IPS-18a (cell line): Measurements from ENCODE around the gene CDC37L1.
"Not testable (repeated sequence)": the region's sequence is repeated elsewhere in the genome, so short reads cannot be mapped to it uniquely, and the experiment has no call there.

Source experiments
- H3K27ac ChIP-seq: one replicate; pipeline ENCODE4 v1.5.1; 2013; ENCODE audit warnings: low read length
- H3K27me3 ChIP-seq: one replicate; pipeline ENCODE4 v1.6.1; 2013; ENCODE audit warnings: mild to moderate bottlenecking, low read length; ENCODE audit not compliant: control insufficient read depth, insufficient read depth
- H3K36me3 ChIP-seq: one replicate; pipeline ENCODE4 v1.6.1; 2013; ENCODE audit warnings: low read depth, low read length; ENCODE audit not compliant: control insufficient read depth
- H3K4me1 ChIP-seq: one replicate; pipeline ENCODE4 v1.6.1; 2013; ENCODE audit warnings: low read depth, low read length; ENCODE audit not compliant: control insufficient read depth
- H3K4me3 ChIP-seq: one replicate; pipeline ENCODE4 v1.5.1; 2013; ENCODE audit warnings: low read length
- H3K9ac ChIP-seq: one replicate; pipeline ENCODE4 v1.6.1; 2013; ENCODE audit warnings: mild to moderate bottlenecking, low read length, moderate library complexity
- H3K9me3 ChIP-seq: one replicate; pipeline ENCODE4 v1.6.1; 2013; ENCODE audit warnings: low read depth, low read length; ENCODE audit not compliant: control insufficient read depth

The CDC37L1 gene

GRCh38 chr9:4679268-4680172 lies at the start of gene CDC37L1:
Gene CDC37L1, plus strand, starts transcription at chr9:4679569. Its CDS starts 199 bp downstream, at chr9:4679768.
- H3K4me3 ChIP-seq, result peak within 1 kb of the TSS; percentile 84

GRCh38 chr9:4630836-4631235 lies 48.5 kb upstream of the CDC37L1 start:
- Histone ChIP-seq H3K9me3 (no peaks in the 10 kb centered on the region), H3K36me3 (no peaks in the 10 kb centered on the region), H3K4me1 (peaks cover 7% of the 10 kb centered on the region), H3K4me3 (no peak overlapping the region), H3K9ac (no peak overlapping the region), H3K27ac (no peak overlapping the region), H3K27me3 (no peaks in the 10 kb centered on the region)

More at GRCh38 chr9:4679268-4680172, at the start of gene CDC37L1:
- H3K27ac ChIP-seq, result peak within 1 kb of the TSS; percentile 92
- H3K9me3 ChIP-seq, result no peaks in the 10 kb centered on the region
- peak within 1 kb of the TSS; percentile 94 for H3K9ac ChIP-seq
- H3K36me3 ChIP-seq, result peaks cover under 1% of the 10 kb centered on the region
- H3K4me1 ChIP-seq, result peaks cover 16% of the 10 kb centered on the region
- no peaks in the 10 kb centered on the region for H3K27me3 ChIP-seq

GRCh38 chr9:4638968-4639367 lies 40.4 kb upstream of the CDC37L1 start:
- H3K9ac ChIP-seq, result no peak overlapping the region
- H3K4me1 ChIP-seq, result peaks cover 4% of the 10 kb centered on the region
- no peaks in the 10 kb centered on the region for H3K27me3 ChIP-seq
- H3K9me3 ChIP-seq, result no peaks in the 10 kb centered on the region
- H3K36me3 ChIP-seq, result no peaks in the 10 kb centered on the region
- no peak overlapping the region for H3K27ac ChIP-seq
- H3K4me3 ChIP-seq, result no peak overlapping the region

GRCh38 chr9:4639420-4639819 lies 39.9 kb upstream of the CDC37L1 start:
- Histone ChIP-seq H3K4me1 (peaks cover 4% of the 10 kb centered on the region), H3K9me3 (no peaks in the 10 kb centered on the region), H3K36me3 (no peaks in the 10 kb centered on the region), H3K9ac (no peak overlapping the region), H3K4me3 (no peak overlapping the region), H3K27me3 (no peaks in the 10 kb centered on the region), H3K27ac (no peak overlapping the region)

- Histone ChIP-seq H3K9me3 (no peaks in the 10 kb centered on the region), H3K27me3 (no peaks in the 10 kb centered on the region), H3K27ac (no peak overlapping the region), H3K36me3 (no peaks in the 10 kb centered on the region), H3K9ac (no peak overlapping the region), H3K4me1 (peaks cover 4% of the 10 kb centered on the region), H3K4me3 (no peak overlapping the region)
Observed at GRCh38 chr9:4640027-4640426, 39.3 kb upstream of the CDC37L1 start.

- H3K36me3 ChIP-seq, result no peaks in the 10 kb centered on the region
- H3K27me3 ChIP-seq, result no peaks in the 10 kb centered on the region
- peaks cover 4% of the 10 kb centered on the region for H3K4me1 ChIP-seq
- H3K27ac ChIP-seq, result no peak overlapping the region
- no peak overlapping the region for H3K9ac ChIP-seq
- no peak overlapping the region for H3K4me3 ChIP-seq
- H3K9me3 ChIP-seq, result no peaks in the 10 kb centered on the region
Observed at GRCh38 chr9:4642351-4642750, 37.0 kb upstream of the CDC37L1 start.

GRCh38 chr9:4654084-4654483 lies 25.3 kb upstream of the CDC37L1 start:
- no peak overlapping the region for H3K27ac ChIP-seq
- H3K9ac ChIP-seq, result no peak overlapping the region
- H3K4me3 ChIP-seq, result no peak overlapping the region
- no peaks in the 10 kb centered on the region for H3K9me3 ChIP-seq
- no peaks in the 10 kb centered on the region for H3K27me3 ChIP-seq
- no peaks in the 10 kb centered on the region for H3K4me1 ChIP-seq
- no peaks in the 10 kb centered on the region for H3K36me3 ChIP-seq

GRCh38 chr9:4654538-4654937 lies 24.8 kb upstream of the CDC37L1 start:
- H3K27me3 ChIP-seq, result no peaks in the 10 kb centered on the region
- H3K9me3 ChIP-seq, result no peaks in the 10 kb centered on the region
- H3K27ac ChIP-seq, result no peak overlapping the region
- H3K36me3 ChIP-seq, result no peaks in the 10 kb centered on the region
- H3K9ac ChIP-seq, result no peak overlapping the region
- no peak overlapping the region for H3K4me3 ChIP-seq
- no peaks in the 10 kb centered on the region for H3K4me1 ChIP-seq

GRCh38 chr9:4656196-4656595 lies 23.2 kb upstream of the CDC37L1 start:
- H3K9ac ChIP-seq, H3K27me3 ChIP-seq, H3K4me1 ChIP-seq, H3K36me3 ChIP-seq, H3K9me3 ChIP-seq, H3K4me3 ChIP-seq, H3K27ac ChIP-seq: not testable (repeated sequence)

- no peak overlapping the region for H3K9ac ChIP-seq
- H3K36me3 ChIP-seq, result no peaks in the 10 kb centered on the region
- no peak overlapping the region for H3K4me3 ChIP-seq
- no peak overlapping the region for H3K27ac ChIP-seq
- no peaks in the 10 kb centered on the region for H3K9me3 ChIP-seq
- H3K27me3 ChIP-seq, result no peaks in the 10 kb centered on the region
- peaks cover 5% of the 10 kb centered on the region for H3K4me1 ChIP-seq
Observed at GRCh38 chr9:4656621-4657020, 22.7 kb upstream of the CDC37L1 start.

GRCh38 chr9:4657426-4658159 lies 21.8 kb upstream of the CDC37L1 start:
- no peaks in the 10 kb centered on the region for H3K27me3 ChIP-seq
- H3K9me3 ChIP-seq, result no peaks in the 10 kb centered on the region
- H3K27ac ChIP-seq, result no peak overlapping the region
- H3K4me1 ChIP-seq, result peaks cover 6% of the 10 kb centered on the region
- no peaks in the 10 kb centered on the region for H3K36me3 ChIP-seq
- H3K4me3 ChIP-seq, result no peak overlapping the region
- no peak overlapping the region for H3K9ac ChIP-seq
